ENCODE measurements around the gene SLC66A1. TPM values are rescaled to one million over a fixed set of nuclear protein-coding genes. Genes with fewer than 3 reads are reported as not detected.

SLC66A1 gene
- polyA plus RNA-seq, 12 donors: 7.7 to 12.2 (median 8.7) TPM; not detected in 1

DNA sequence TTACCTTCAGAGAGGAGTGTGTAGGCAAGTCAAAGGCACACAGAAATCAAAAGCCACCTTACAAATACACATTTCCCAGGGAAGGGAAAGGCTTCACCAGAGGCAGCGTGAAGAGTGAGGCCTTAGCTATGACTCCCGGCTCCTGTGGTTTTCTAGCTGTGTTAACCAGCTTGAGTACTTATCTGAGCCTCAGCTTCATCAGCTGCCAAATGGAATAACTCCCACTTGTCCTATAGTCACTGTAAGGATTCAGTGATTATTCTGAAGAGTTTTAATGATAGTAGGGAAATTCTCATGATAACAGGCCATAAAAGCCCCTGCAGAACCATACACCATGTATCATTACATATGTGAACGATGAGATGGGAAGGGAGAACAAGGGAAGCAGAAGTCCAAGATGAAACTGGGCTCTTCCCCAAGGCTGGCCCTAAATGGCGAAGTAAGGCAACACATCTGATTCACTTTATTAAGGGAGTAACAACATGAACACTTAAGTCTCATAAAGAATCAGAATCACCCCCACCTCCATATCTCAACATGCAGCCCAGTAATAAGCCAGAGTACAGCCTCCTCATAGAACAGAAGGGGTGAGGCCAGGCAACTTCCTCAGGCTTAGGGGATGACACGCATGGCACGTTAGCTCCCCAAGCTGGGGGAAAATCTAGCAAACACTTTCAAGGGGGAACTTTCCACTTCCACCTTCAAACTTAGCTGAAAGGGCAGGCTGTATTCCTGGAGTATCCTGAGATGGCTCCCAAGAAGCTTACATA, 63.7 kb downstream of the SLC66A1 start:
- no peak for DNase-seq

DNA sequence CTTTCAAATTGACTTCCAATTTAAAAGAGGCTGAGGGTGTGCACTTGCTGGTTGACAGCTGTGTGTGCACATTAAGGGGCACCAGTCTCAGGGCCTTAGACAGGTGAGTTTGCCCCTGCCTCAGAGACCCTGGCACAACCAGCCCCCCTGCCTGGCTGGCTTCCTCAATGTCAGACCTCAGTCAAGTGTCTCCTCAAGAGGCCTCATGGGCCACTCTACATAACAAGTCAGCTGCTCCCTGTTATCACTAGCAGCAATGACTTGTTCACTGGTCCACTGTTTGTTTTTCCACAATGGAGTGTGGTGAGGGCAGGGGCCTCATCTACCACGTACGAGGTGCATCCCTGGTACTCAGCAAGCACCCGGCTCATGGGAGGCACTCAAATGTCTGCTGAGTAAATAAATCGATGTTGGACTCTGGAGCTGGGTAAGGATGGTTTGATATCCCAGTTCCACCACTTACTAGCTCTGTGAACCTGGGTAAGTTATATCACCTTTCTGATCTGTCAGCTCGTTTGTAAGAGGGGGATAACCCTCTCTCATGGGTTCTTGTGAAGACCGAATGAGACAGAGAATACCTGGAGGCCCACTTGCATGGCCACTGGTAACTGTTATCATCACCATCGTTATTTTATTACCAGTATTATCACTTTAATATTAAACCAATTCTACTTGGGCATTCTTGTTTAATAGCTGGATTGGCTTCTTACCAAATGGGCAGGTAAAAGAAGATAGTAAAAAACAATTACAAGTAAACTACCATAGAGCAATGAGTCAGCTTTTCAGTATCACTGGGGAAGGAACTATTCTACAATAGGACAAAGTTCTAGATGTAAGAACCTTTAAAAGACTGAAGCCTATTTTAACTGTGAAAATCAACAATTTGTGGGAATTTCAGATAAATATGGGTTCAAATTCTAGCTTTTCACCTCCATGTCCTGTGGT, 64.6 kb downstream of the SLC66A1 start:
- DNase-seq: no peak

DNA sequence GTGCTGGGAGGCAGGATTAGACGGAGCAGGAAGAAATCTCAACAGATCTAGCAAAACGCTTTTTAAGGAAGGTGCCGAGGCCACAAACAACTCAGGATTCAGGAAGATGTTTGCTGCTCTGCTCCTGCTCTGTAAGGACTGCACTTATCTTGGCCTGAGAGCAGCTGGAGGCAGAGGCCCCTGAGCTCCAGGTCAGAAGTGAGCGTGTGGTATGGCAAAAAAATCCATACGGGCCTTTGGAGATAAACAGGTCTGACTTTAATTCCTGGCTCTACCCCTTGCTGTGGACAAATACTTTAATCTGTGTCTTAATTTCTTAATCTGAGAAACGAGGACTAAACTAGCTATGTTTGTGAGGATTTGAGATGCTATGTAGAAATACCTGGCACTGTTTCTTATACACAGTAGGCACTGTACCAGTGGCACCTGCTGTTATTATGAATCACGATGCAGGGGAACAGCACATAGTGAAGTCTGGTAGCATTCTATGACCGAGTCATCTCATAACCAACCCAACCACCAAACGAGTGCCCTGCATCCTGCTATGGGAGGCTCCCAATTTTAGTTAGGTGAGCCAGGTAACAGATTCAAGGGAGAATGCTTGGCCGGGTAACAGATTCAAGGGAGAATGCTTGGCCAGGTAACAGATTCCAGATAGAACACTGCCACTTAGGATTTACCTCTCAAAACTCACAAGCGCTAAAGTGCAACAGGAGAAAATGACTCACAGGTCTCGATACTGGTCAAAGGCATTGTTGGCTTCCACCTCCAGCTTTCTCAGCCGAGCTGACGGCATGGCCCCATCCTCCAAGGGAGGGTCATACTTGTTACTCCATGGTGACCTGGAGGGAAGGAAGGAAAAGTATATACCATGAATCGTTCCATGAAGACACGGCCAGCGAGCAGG, 65.9 kb downstream of the SLC66A1 start:
- DNase-seq: no peak

Other genes starting within 250 kb of the SLC66A1 start
- gene UBR4, start 102.1 kb upstream of the SLC66A1 start, polyA plus RNA-seq (ENCODE audit: insufficient read length in 12 of 12): 10 to 100 TPM in 11 of 12 donors, not detected in 1; 63.1 to 98.9 (median 78.6) TPM
- 10 to 100 TPM in 11 of 12 donors, not detected in 1; 32.6 to 55.8 (median 36.6) TPM for gene EMC1, start 60.8 kb upstream of the SLC66A1 start, polyA plus RNA-seq (ENCODE audit: insufficient read length in 12 of 12)
- 10 to 100 TPM in 11 of 12 donors, not detected in 1; 21.4 to 44.1 (median 25.6) TPM for gene MRTO4, start 60.5 kb upstream of the SLC66A1 start, polyA plus RNA-seq (ENCODE audit: insufficient read length in 12 of 12)
- 1 to 10 TPM in 6 of 12 donors, under 1 TPM in 4, not detected in 2; 0.57 to 1.8 (median 1.2) TPM for gene AKR7A3, start 23.6 kb upstream of the SLC66A1 start, polyA plus RNA-seq (ENCODE audit: insufficient read length in 12 of 12)
- gene AKR7A2, start 182 bp upstream of the SLC66A1 start, polyA plus RNA-seq (ENCODE audit: insufficient read length in 12 of 12): 10 to 100 TPM in 11 of 12 donors, not detected in 1; 27.6 to 47.7 (median 38.3) TPM
- gene CAPZB, start 173.2 kb downstream of the SLC66A1 start, polyA plus RNA-seq (ENCODE audit: insufficient read length in 12 of 12): 100 to 1,000 TPM in 11 of 12 donors, not detected in 1; 191 to 264 (median 235) TPM